ENCODE data around the gene PRPF40A. TPM values are rescaled to one million over a fixed set of nuclear protein-coding genes. Genes with fewer than 3 reads are reported as not detected.

PRPF40A gene
- total and polyA plus RNA-seq, 2 of the 13 experiments (the other 11 are each of a cell fraction or from before 2014, with no cell fraction given), result 146 to 207 TPM

DNA sequence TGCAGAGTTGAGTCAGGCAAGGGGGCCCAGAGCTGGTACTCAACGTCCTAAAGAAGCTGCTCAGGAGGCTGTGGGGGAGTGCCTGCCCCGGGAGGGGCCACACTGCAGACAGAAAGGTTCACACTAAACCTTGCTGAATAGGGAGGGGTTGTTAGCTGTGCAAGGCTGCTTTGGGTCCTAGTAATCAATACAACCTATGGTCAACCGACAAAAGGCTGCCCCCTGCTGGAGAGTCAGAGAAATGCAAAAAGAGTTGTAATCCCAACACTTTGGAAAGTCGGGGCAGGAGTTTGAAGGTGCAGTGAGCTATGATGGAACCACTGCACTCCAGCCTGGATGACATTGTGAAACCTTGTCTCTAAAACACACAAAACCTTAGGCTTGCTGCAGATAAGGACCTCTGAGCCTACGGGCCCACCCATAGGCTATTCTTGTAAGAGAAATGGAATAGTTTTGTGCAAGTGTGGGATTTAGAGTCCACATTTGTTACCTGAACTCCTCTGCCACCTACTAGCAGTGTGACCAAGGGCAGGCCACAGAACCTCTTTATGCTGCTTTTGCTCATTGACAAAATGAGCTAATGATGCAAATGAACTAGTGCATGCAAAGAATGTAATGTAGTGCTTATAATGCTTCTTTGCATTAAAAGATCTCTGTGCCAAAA is 81.5 kb downstream of the PRPF40A start (continued):
- TF ChIP-seq ZNF782 (CRISPR knock-in tag; IDR thresholded peaks at IDR 0.05; ENCODE audit: borderline replicate concordance) (no peak), ZNF207 (IDR thresholded peaks at IDR 0.05; ENCODE audit: borderline replicate concordance) (no peak), ZIK1 (CRISPR knock-in tag; IDR thresholded peaks at IDR 0.05; ENCODE audit: borderline replicate concordance, low read depth) (no peak), KLF16 (CRISPR knock-in tag; IDR thresholded peaks at IDR 0.05) (no peak), FOXK2 (IDR thresholded peaks at IDR 0.05) (no peak), ZBTB26 (CRISPR knock-in tag; IDR thresholded peaks at IDR 0.05; ENCODE audit: borderline replicate concordance) (no peak), ZNF574 (CRISPR knock-in tag; IDR thresholded peaks at IDR 0.05) (peak; percentile 37; the same call in 1 of the 2 replicates), ZSCAN29 (CRISPR knock-in tag; conservative IDR thresholded peaks at IDR 0.05) (no peak), RFX1 (IDR thresholded peaks at IDR 0.05) (no peak), RXRB (CRISPR knock-in tag; IDR thresholded peaks at IDR 0.05; ENCODE audit: borderline replicate concordance) (no peak), GLI4 (CRISPR knock-in tag; IDR thresholded peaks at IDR 0.05; ENCODE audit: borderline replicate concordance) (no peak), ZNF552 (CRISPR knock-in tag; IDR thresholded peaks at IDR 0.05; ENCODE audit: borderline replicate concordance) (no peak), TEAD3 (CRISPR knock-in tag; optimal IDR thresholded peaks at IDR 0.05; ENCODE audit: borderline replicate concordance) (peak; percentile 42), ZNF432 (CRISPR knock-in tag; IDR thresholded peaks at IDR 0.05; ENCODE audit: borderline replicate concordance) (no peak), ZNF10 (CRISPR knock-in tag; IDR thresholded peaks at IDR 0.05; ENCODE audit: borderline replicate concordance, low read depth) (no peak), CBX1 (IDR thresholded peaks at IDR 0.05; ENCODE audit: low read depth) (no peak), MXD1 (CRISPR knock-in tag; IDR thresholded peaks at IDR 0.05) (no peak), HMGXB4 (CRISPR knock-in tag; IDR thresholded peaks at IDR 0.05; ENCODE audit: borderline replicate concordance in 1 of 2, low read depth in 1 of 2) (0 out of 4 replicates have a peak, but pooled peaks of 1 of the 2 experiments have one; percentile 36), ONECUT2 (CRISPR knock-in tag; IDR thresholded peaks at IDR 0.05) (peak; percentile 97), NRL (CRISPR knock-in tag; IDR thresholded peaks at IDR 0.05; ENCODE audit: borderline replicate concordance) (no peak)
- TF ChIP-seq, protein P1, sequence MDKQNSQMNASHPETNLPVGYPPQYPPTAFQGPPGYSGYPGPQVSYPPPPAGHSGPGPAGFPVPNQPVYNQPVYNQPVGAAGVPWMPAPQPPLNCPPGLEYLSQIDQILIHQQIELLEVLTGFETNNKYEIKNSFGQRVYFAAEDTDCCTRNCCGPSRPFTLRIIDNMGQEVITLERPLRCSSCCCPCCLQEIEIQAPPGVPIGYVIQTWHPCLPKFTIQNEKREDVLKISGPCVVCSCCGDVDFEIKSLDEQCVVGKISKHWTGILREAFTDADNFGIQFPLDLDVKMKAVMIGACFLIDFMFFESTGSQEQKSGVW (CRISPR knock-in tag; IDR thresholded peaks at IDR 0.05; ENCODE audit: borderline replicate concordance), result no peak

All from HepG2 (cell line).